Measurements from ENCODE around the gene FEZF2.

Gene FEZF2

GRCh38 chr3:62371720-62372591 is 1.4 kb downstream of the FEZF2 start:
- no peak for DNase-seq

DNA sequence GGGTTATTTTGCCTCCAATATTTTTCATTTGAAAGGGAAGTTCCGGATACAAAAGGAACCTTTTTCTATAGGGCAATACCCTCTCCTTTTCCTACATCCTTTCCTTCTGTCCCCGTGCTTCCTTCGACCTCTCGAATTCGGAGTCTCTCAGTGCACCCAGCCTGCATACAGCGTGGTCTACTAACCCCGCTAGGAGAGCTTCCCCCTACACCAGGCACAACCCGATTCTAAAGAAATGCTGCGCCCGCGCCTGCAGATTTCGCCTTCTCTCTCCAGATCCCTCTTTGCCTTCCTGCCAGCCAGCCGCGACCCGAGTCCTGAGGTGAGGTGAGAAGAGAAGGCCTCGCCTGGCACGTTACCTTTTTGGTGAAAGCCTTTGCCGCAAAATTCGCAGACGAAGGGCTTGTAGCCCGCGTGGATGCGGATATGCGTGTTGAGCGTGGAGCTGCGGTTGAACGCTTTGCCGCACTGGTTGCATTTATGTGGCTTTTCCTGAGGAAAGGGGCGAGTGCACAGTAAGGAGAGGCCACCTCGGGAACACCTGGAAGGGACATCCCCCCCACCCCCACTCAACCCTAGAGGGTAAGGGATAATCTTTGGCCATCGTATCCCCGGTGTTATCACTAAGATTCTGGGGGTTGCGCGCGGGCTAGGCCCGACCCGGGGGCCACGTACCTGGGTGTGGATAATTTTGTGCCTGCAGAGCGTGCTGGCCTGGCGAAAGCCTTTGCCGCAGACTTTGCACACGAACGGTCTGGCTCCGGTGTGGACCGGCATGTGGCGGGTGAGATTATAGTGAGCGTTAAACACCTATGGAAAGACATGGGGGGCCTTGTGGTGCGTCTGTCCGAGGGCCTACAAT is 2.3 kb downstream of the FEZF2 start:
- no peak for DNase-seq

DNA sequence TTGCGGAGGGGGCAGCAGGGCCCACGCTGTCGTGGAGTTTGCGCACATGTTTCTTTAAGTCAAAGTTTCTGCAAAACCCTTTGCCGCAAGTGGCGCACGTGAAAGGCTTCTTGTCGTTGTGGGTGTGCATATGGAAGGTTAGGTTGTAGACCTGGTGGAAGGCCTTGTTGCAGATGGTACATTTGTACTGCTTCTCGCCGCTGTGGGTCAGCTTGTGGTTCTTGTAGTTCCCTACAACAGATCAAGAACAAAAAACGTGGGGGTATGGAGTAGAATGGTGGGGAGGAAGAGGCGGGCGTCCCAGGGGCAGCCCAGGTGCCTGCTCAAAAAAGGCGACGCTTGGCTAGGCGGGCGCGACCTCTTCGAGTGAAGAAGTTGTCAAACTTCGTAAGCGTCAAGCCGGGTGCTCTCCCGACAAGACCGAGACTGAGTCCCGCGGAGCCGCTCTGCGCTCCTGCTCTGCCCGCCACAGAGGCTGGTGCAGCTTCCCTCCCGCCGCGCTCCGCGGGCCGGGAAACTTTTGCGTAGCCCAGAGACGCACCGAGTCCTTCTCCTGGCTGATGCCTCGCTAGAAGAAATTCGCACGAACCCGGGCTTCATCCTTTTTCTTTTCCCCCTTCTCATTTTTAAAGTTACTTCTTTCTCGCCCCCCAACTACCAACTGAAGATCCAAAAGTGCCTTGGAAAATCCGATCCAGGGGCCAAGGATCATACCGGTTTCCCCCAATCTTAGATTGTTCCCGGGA is 3.1 kb downstream of the FEZF2 start:
- DNase-seq = no peak

- no peak for DNase-seq
These were observed 3.9 kb downstream of the FEZF2 start for GRCh38 chr3:62369476-62369743.

- no peak for DNase-seq
These were observed 4.5 kb downstream of the FEZF2 start for GRCh38 chr3:62368705-62369475.

- DNase-seq = no peak
These were observed 5.1 kb downstream of the FEZF2 start for GRCh38 chr3:62368290-62368704.

DNA sequence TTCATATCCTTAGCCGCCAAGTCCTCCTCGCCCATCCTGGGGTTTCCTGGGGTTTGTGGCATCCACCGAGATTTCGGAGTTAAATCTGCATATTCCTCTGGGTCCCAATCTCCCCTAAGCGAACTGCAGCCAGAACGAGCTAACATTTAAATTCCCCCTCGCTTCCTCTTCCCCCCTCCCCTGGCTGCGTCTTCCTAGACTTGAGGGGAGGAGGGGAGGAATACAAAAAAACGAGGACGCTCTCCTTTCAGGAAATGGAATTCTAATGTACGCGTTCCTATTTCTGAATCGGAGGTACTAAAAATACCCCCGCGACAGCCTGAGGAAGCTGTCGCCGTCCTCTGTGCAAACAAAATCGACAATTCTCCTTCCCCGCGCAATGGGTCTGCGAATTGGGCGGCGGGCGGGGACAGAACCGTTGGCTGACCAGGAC is 5.6 kb downstream of the FEZF2 start:
- DNase-seq = no peak

GRCh38 chr3:62366126-62366484 is 7.2 kb downstream of the FEZF2 start:
- no peak for DNase-seq

DNA sequence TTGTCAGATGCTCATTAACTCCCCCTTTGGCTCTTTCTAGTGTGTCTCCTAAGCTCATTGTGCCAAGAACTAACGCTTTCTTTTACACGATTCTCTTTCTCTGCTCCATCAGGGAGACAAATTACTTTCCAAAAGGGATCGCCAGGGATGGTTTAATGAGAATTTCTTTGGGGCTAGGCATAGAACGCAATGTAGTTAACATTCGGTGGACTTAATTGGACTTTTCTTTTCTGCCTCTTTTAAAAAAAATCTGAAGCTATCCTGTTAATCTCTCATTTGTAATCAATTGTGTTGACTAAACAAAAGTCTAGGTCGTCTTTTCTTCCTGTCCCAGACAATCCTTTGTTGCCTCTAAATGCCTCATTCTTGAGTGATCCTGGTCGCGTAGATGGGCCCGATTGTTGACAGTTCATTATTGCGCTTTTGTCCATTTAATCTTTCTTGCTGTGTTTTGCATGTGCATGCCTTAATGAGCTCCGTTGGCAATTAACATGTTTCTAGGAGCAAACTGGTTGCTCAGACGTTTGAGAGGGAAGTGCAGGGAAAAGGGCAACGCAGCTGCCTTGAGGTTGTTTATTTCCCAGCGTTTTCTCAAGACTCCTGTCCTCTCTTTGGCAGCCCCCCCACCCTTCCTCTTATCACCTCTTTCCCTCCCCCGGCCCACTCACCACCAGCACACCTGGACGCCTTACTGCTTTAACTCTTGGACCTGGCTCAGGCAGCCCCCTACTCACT is 7.8 kb downstream of the FEZF2 start:
- no peak for DNase-seq

GRCh38 chr3:62364191-62364590 is 9.2 kb downstream of the FEZF2 start:
- no peak for DNase-seq

DNA sequence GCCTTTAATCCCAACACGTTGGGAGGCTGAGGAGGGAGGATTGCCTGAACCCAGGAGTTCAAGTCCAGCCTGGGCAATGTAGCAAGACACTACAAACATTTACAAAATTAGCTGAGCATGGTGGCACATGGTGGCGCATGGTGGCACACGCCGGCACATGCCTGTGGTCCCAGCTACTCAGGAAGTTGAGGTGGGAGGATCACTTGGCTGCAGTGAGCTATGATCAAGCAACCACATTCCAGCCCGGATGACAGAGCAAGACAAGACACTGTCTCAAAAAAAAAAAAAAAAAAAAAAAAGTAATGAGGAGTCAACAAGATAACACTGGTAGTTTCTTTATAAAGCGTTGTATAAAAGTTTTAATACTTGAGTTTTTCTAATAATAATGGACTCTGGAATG is 10.1 kb downstream of the FEZF2 start:
- DNase-seq = no peak

DNA sequence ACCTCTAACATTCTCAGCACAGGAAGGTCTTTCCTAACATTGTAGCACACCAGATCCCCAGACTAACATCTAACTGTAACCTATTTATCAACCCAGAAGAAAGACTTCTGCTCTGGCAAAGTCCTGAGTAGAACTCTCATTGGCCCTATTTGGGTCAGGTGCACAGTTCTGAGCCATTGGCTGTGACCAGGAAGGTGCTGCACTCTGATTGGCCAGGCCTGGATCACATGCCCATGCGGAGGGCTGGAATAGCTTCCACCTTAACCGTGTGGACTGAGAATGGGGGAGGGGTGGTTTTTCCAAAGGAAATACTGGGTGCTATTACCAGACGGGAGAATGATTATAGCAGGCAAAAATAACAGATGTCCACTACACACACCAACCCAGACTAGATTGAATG is 11.5 kb downstream of the FEZF2 start:
- DNase-seq = no peak

DNA sequence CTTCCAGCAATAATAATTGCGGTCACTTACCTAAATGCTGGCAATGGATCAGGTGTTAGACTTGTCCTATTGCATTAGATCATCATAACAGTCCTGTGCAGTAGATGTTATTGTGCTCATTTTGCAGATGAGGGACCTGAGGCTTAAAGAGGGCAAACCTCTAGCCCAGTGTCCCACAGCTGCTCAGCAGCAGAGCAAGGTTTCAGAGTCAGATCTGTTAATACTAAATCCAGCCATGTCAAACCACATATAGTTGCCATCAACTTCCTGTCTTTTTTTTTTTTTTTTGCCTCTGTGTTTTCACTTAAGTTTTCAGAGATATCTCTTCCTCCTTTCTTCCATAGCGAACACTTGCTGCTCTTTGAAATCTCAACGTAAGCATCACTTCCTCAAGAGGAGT is 12.1 kb downstream of the FEZF2 start:
- DNase-seq = no peak

DNA sequence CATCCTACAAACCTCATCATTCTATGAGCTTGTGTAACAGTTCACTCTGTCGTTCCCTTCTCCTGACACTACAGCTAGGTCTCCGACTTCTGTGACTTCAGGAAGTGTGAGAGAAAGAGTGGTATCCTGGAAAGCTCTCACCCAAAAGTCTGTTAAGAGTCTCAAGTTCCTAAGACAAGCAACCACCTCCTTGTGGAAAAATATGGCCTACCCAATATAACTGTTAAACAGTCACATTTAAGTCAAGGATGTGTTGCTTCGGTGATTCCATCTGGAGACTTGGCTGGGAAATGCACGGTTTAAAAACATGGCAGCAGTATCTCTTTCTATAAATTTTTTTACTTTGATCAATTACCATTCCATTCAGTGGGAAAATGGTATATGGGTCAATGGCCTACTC is 13.8 kb downstream of the FEZF2 start:
- DNase-seq = no peak

DNA sequence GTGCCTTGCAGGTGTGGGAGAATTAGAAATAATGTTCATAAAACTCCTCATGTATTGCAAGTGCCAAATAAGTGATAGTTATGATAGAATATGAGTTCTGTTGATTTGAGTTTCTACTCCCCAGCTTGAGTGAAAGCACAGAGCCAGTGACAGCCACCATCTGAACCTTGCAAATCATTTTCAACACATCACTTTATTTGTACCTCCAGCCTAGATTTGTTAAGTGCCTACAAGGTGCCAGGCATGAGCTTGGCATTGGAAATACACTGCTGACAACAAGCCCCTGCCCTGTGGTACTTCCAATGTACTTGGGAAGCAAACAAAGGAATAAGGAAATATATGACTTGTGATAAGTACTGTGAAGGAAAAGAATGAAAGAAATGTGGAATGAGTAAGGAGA is 17.0 kb downstream of the FEZF2 start:
- DNase-seq = no peak

- no peak for DNase-seq
These were observed 17.6 kb downstream of the FEZF2 start for GRCh38 chr3:62355703-62356102.

DNA sequence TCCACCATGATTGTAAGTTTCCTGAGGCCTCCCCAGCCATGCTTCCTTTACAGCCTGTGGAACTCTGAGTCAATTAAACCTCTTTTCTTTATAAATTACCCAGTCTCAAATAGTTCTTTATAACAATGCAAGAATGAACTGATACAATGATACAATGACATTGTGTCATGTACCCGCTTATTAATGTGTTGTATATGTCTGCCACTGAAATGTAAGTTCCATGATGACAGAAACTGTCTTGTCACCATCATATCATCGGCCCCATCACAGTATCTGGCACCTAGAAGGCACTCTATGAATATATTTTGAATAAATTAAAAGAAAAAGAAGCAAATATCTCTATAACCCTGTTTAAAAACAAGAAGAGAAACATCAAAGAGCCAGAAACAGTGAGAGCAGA is 29.6 kb downstream of the FEZF2 start:
- DNase-seq = no peak

DNA sequence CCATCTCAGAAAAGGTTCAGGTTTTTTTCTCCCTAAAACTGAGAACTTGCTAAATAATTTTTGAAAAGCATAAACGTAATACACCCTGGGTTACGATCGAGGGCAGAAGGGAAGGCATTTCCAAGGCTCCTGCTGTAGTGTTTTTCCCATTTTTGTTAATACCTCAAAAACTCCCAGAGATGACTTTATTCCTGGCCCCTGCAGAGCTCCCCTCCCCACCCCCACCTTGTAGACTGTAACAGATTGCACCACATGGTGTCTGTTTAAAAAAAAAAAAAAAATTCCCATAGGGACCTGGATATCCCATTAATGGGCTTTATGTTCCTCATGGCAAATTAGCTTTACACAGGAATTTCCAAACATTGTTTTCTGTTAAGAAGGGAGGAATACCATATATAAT is 38.2 kb downstream of the FEZF2 start:
- no peak for DNase-seq

- DNase-seq = no peak
These were observed 40.5 kb downstream of the FEZF2 start for GRCh38 chr3:62332835-62333244.

DNA sequence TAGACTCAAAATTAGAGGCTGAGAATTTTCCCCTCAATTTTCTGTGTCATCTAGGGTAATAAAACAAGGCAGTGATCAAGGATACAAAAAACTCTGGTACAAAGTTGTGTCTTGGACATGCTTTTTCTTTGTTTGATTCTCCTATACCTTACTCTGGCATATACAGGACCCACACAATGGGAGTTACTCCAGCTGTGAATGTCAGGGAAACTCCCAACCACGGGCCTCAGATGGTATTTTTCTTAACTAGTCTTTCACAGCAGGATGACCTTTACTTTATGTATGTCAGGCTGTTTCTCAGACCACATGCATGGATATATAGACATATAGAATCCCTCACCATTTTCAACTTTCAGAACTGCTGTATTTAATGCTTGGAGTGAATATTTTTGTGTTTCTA is 41.3 kb downstream of the FEZF2 start:
- no peak for DNase-seq

DNA sequence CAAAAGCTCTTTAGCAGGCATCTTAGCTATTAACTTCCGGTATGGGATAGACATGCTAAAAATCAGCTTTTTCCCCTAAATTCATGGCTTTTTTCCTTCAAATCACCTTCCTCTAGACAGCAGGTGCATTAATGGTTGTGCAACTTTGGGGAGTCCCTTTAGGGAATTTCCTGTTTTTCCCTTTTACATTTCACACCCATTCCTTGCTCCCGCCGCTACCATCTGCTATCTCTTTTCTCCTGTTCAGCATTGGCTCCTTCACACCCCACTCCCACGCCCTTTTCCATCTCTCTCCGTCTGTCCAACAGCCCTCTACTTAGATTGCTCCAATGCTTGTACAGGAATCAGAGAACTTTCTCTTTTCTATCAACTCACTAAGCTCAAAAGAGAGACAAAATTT is 43.4 kb downstream of the FEZF2 start:
- DNase-seq = no peak

DNA sequence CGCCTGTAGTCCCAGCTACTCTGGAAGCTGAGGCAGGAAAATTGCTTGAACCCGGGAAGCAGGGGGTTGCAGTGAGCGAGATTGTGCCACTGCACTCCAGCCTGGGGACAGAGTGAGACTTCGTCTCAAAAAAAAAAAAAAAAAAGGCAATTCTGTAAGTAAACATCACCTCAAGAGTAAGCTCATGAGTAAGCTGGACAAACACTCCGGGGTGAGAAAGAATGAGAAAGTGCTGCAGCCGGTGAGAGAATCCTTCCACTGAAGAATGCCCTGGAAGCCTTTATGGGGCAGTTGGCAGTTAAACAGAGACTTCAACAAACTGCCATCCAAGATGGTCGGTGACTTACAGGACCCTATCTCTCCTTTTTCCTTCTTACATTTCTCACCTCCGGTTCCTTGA is 47.5 kb downstream of the FEZF2 start:
- no peak for DNase-seq
